H9 (cell line): ENCODE results near the gene KRT12. TPM values are rescaled to one million over a fixed set of nuclear protein-coding genes. Genes with fewer than 3 reads are reported as not detected.

Experiments
- DNase-seq: peaks from one replicate; pipeline ENCODE4 v3.0.0-alpha.2; 2017
- H2AFZ ChIP-seq: one replicate; pipeline ENCODE4 v1.6.1; 2013; ENCODE audit warnings: mild to moderate bottlenecking, low read length, control low read depth, moderate library complexity
- H2AK5ac ChIP-seq: 2 replicates; pipeline ENCODE4 v1.6.1; 2013; ENCODE audit warnings: low read length, control low read depth, mixed read lengths; ENCODE audit not compliant: insufficient read length
- H2BK120ac ChIP-seq: one replicate; pipeline ENCODE4 v1.6.1; 2013; ENCODE audit warnings: low read depth, mild to moderate bottlenecking, low read length, control low read depth, inconsistent platforms; ENCODE audit not compliant: poor library complexity, severe bottlenecking
- H2BK12ac ChIP-seq: 2 replicates; pipeline ENCODE4 v1.6.1; 2013; ENCODE audit warnings: low read length, control low read depth, mixed read lengths, low read depth; ENCODE audit not compliant: insufficient read length
- H2BK15ac ChIP-seq: 2 replicates; pipeline ENCODE4 v1.6.1; 2013; ENCODE audit warnings: low read depth, low read length, control low read depth
- H2BK20ac ChIP-seq: one replicate; pipeline ENCODE4 v1.6.1; 2013; ENCODE audit warnings: low read depth, mild to moderate bottlenecking, low read length, control low read depth, inconsistent platforms; ENCODE audit not compliant: poor library complexity, severe bottlenecking
- H2BK5ac ChIP-seq: 2 replicates; pipeline ENCODE4 v1.6.1; 2013; ENCODE audit warnings: low read length, control low read depth, mixed read lengths; ENCODE audit not compliant: insufficient read length
- H3K14ac ChIP-seq: 2 replicates; pipeline ENCODE4 v1.6.1; 2013; ENCODE audit warnings: low read length, control low read depth; ENCODE audit not compliant: insufficient read depth
- H3K18ac ChIP-seq: 2 replicates; pipeline ENCODE4 v1.6.1; 2013; ENCODE audit warnings: low read depth, mild to moderate bottlenecking, mixed read lengths, low read length, control low read depth; ENCODE audit not compliant: insufficient read length
- H3K23ac ChIP-seq: 2 replicates; pipeline ENCODE4 v1.6.1; 2013; ENCODE audit warnings: low read length, control low read depth, mixed read lengths, low read depth; ENCODE audit not compliant: insufficient read length
- H3K23me2 ChIP-seq: 2 replicates; pipeline ENCODE4 v1.6.1; 2013; ENCODE audit warnings: low read depth, mild to moderate bottlenecking, mixed read lengths, low read length, control low read depth; ENCODE audit not compliant: insufficient read length, poor library complexity, severe bottlenecking
- H3K27ac ChIP-seq: 2 replicates; pipeline ENCODE4 v1.5.1; 2013; ENCODE audit warnings: low read length, control low read depth, mixed read lengths, low read depth; ENCODE audit not compliant: insufficient read length
- H3K27me3 ChIP-seq: 2 replicates; pipeline ENCODE4 v1.6.1; 2013; ENCODE audit warnings: low read length, control low read depth, inconsistent platforms; ENCODE audit not compliant: insufficient read depth
- H3K4ac ChIP-seq: 2 replicates; pipeline ENCODE4 v1.6.1; 2013; ENCODE audit warnings: low read depth, mild to moderate bottlenecking, control low read depth, inconsistent platforms, low read length, moderate library complexity
- H3K4me1 ChIP-seq: 2 replicates; pipeline ENCODE4 v1.6.1; 2013; ENCODE audit warnings: low read length, control low read depth, inconsistent platforms; ENCODE audit not compliant: insufficient read depth
- H3K4me2 ChIP-seq: 2 replicates; pipeline ENCODE4 v1.6.1; 2013; ENCODE audit warnings: low read length, control low read depth, mixed read lengths; ENCODE audit not compliant: insufficient read length, insufficient read depth
- H3K56ac ChIP-seq: 2 replicates; pipeline ENCODE4 v1.6.1; 2013; ENCODE audit warnings: low read depth, mild to moderate bottlenecking, mixed read lengths, low read length, control low read depth; ENCODE audit not compliant: insufficient read length
- H3K79me1 ChIP-seq: 2 replicates; pipeline ENCODE4 v1.6.1; 2013; ENCODE audit warnings: low read depth, mild to moderate bottlenecking, moderate library complexity, low read length, control low read depth, inconsistent platforms; ENCODE audit not compliant: insufficient read depth, poor library complexity, severe bottlenecking
- H3K79me2 ChIP-seq: 2 replicates; pipeline ENCODE4 v1.6.1; 2013; ENCODE audit warnings: low read length, control low read depth, inconsistent platforms; ENCODE audit not compliant: insufficient read depth
- H3K9ac ChIP-seq: 2 replicates; pipeline ENCODE4 v1.6.1; 2013; ENCODE audit warnings: low read length, control low read depth, mixed read lengths; ENCODE audit not compliant: insufficient read length; ENCODE audit errors: extremely low read depth
- H3K9me3 ChIP-seq: one replicate; pipeline ENCODE4 v1.6.1; 2013; ENCODE audit warnings: low read depth, low read length, inconsistent platforms; ENCODE audit not compliant: control insufficient read depth
- H3T11ph ChIP-seq: one replicate; pipeline ENCODE4 v1.6.1; 2013; ENCODE audit warnings: mild to moderate bottlenecking, low read length, control low read depth, inconsistent platforms
- H4K20me1 ChIP-seq: one replicate; pipeline ENCODE4 v1.6.1; 2013; ENCODE audit not compliant: control insufficient read depth, insufficient read length, insufficient read depth
- H4K5ac ChIP-seq: 2 replicates; pipeline ENCODE4 v1.6.1; 2013; ENCODE audit warnings: low read depth, mild to moderate bottlenecking, mixed read lengths, low read length, control low read depth; ENCODE audit not compliant: insufficient read length
- H4K8ac ChIP-seq: replicated peaks from 2 replicates; pipeline ENCODE4 v1.6.1; 2013; ENCODE audit warnings: low read length, control low read depth, mixed read lengths, low read depth; ENCODE audit not compliant: insufficient read length
- H4K91ac ChIP-seq: 2 replicates; pipeline ENCODE4 v1.6.1; 2013; ENCODE audit warnings: low read depth, mild to moderate bottlenecking, moderate library complexity, mixed read lengths, low read length, control low read depth; ENCODE audit not compliant: insufficient read length
- H3K27ac Mint-ChIP-seq, 3 experiments: 2 replicates in 2 of 3; 3 replicates in 1 of 3; pipeline ENCODE4 v1.8.0; 2020 to 2021; ENCODE audit warnings: mixed read lengths in 3 of 3, mild to moderate bottlenecking in 1 of 3, moderate library complexity in 1 of 3
- H3K27me3 Mint-ChIP-seq: 2 replicates; pipeline ENCODE4 v1.8.0; 2021; ENCODE audit warnings: low read depth, mild to moderate bottlenecking, moderate library complexity, mixed read lengths
- H3K36me3 Mint-ChIP-seq, 3 experiments: 2 replicates in 2 of 3; 3 replicates in 1 of 3; pipeline ENCODE4 v1.8.0; 2020 to 2021; ENCODE audit warnings: low read depth in 3 of 3, mixed read lengths in 3 of 3; ENCODE audit not compliant: insufficient read depth in 1 of 3
- H3K4me1 Mint-ChIP-seq, 2 experiments: 2 replicates each; pipeline ENCODE4 v1.8.0; 2020; ENCODE audit warnings: mixed read lengths in 2 of 2
- H3K4me3 Mint-ChIP-seq, 2 experiments: 2 replicates in 1 of 2; 3 replicates in 1 of 2; pipeline ENCODE4 v1.8.0; 2020 to 2021; ENCODE audit warnings: mild to moderate bottlenecking in 2 of 2, mixed read lengths in 2 of 2, moderate library complexity in 1 of 2
- H3K9me3 Mint-ChIP-seq, 2 experiments: 2 replicates in 1 of 2; 3 replicates in 1 of 2; pipeline ENCODE4 v1.8.0; 2020; ENCODE audit warnings: mild to moderate bottlenecking in 2 of 2, mixed read lengths in 2 of 2, moderate library complexity in 1 of 2
- WGBS: extraction: QIAGEN DNeasy Blood & Tissue Kit; methylation state at CpG from one replicate; pipeline ENCODE4 v1.1.7; 2013; ENCODE audit warnings: missing lambda C conversion rate, low lambda C conversion rate, mixed read lengths; ENCODE audit not compliant: insufficient read length; ENCODE audit errors: extremely low coverage; 5-methylcytosine and 5-hydroxymethylcytosine counted together
- total RNA-seq: library from RNA; stranded (reverse); gene quantifications from 2 replicates; pipeline ENCODE4 v1.2.1, GENCODE V29; 2021
- TF ChIP-seq, protein P1 (sequence below): fragments of 200-600 bp; sonication (generic); conservative IDR thresholded peaks from 3 replicates; pipeline ENCODE4 v1.8.0; 2021; ENCODE audit warnings: antibody characterized with exemption, mild to moderate bottlenecking

The KRT12 gene
- total RNA-seq, 1 experiment from 2014 or later: not detected

DNA sequence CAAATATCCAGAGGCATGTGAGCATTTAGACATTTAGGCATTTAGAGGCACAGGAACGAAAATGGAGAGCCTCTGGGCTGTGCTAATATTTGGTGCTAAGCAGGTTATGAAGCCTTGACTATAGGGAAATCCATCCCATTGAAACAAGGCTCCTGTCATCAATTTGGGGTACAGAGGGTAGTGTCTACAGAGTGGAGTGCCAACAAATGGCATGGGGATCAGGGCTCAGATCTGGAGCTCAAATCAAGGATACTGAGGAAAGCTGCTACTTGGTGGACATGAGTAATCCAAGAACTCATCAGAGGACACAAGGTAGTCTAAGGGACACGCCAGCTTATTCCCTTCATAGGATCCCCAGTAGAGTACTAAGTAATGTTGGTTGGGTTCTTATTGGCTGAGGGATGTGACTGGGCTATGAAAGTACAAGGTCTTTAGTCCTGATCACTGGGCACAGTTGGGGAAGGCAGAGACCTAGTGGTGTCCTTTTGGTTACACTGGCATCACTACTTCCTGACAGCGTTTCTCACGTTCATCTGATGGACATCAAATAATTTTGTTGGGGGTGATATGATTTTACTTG is 49.8 kb downstream of the KRT12 start:
- H2BK20ac ChIP-seq: no peak overlapping the region
- no peak overlapping the region for H3K27ac ChIP-seq
- Mint-ChIP-seq H3K4me1 (peaks cover 0 to 8% of the 10 kb centered on the region in 2 experiments; a peak in 1 of 4 replicates), H3K4me3 (peak overlapping the region; percentile 63 to 78), H3K9me3 (no peaks in the 10 kb centered on the region), H3K27me3 (peaks cover 77% of the 10 kb centered on the region), H3K27ac (no peak overlapping the region), H3K36me3 (peaks cover 0 to 10% (median 10%) of the 10 kb centered on the region in 3 experiments; a peak in 5 of 7 replicates)
- no peak overlapping the region for H2AK5ac ChIP-seq
- H2BK12ac ChIP-seq: no peak overlapping the region
- H4K20me1 ChIP-seq: no peaks in the 10 kb centered on the region
- H2BK15ac ChIP-seq: no peak overlapping the region
- H3K27me3 ChIP-seq: no peaks in the 10 kb centered on the region
- H3K23me2 ChIP-seq: peaks cover 3% of the 10 kb centered on the region
- no peak overlapping the region for H2AFZ ChIP-seq
- TF ChIP-seq, protein P1, sequence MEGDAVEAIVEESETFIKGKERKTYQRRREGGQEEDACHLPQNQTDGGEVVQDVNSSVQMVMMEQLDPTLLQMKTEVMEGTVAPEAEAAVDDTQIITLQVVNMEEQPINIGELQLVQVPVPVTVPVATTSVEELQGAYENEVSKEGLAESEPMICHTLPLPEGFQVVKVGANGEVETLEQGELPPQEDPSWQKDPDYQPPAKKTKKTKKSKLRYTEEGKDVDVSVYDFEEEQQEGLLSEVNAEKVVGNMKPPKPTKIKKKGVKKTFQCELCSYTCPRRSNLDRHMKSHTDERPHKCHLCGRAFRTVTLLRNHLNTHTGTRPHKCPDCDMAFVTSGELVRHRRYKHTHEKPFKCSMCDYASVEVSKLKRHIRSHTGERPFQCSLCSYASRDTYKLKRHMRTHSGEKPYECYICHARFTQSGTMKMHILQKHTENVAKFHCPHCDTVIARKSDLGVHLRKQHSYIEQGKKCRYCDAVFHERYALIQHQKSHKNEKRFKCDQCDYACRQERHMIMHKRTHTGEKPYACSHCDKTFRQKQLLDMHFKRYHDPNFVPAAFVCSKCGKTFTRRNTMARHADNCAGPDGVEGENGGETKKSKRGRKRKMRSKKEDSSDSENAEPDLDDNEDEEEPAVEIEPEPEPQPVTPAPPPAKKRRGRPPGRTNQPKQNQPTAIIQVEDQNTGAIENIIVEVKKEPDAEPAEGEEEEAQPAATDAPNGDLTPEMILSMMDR: no peak
- H2BK5ac ChIP-seq: no peak overlapping the region
- no peak overlapping the region for H4K5ac ChIP-seq
- no peak overlapping the region for H3T11ph ChIP-seq
- H3K4me2 ChIP-seq: no peak overlapping the region
- H3K79me1 ChIP-seq: no peaks in the 10 kb centered on the region
- no peak overlapping the region for H3K18ac ChIP-seq
- no peaks in the 10 kb centered on the region for H3K9me3 ChIP-seq
- H3K9ac ChIP-seq: no peak overlapping the region
- no peak overlapping the region for H3K56ac ChIP-seq
- H3K23ac ChIP-seq: no peak overlapping the region
- H3K79me2 ChIP-seq: no peaks in the 10 kb centered on the region
- no peak overlapping the region for H3K4ac ChIP-seq
- H3K14ac ChIP-seq: no peak overlapping the region
- DNase-seq: no peak
- WGBS: no CpG with 5 or more reads among the region's 4 CpGs
- no peak overlapping the region for H2BK120ac ChIP-seq
- H3K4me1 ChIP-seq: no peaks in the 10 kb centered on the region
- no peak overlapping the region for H4K91ac ChIP-seq
- no peak overlapping the region for H4K8ac ChIP-seq
